LNCaP clone FGC (cell line): ENCODE data around the gene TMEM130.

Experiments used
- DNase-seq: peaks from one replicate; pipeline ENCODE4 v3.0.0-alpha.2; 2011; ENCODE audit warnings: low read depth
- H3K4me3 ChIP-seq: 2 replicates; pipeline ENCODE4 v1.5.1; 2011; ENCODE audit warnings: mild to moderate bottlenecking, low read depth, low read length, control low read depth
- CTCF ChIP-seq: IDR thresholded peaks from 2 replicates; pipeline ENCODE4 v1.5.1; 2012; ENCODE audit warnings: mild to moderate bottlenecking; ENCODE audit not compliant: control insufficient read depth, insufficient read depth; ENCODE audit errors: extremely low read depth

The TMEM130 gene

GRCh38 chr7:98802781-98803110 lies 67.1 kb downstream of the TMEM130 start:
- no peak for TF ChIP-seq CTCF
- DNase-seq, result no peak
- H3K4me3 ChIP-seq, result no peak overlapping the region

GRCh38 chr7:98802088-98802780 lies 67.6 kb downstream of the TMEM130 start:
- no peak for TF ChIP-seq CTCF
- no peak for DNase-seq
- H3K4me3 ChIP-seq, result no peak overlapping the region

GRCh38 chr7:98800996-98801395 lies 68.8 kb downstream of the TMEM130 start:
- no peak for TF ChIP-seq CTCF

GRCh38 chr7:98797150-98797549 lies 72.7 kb downstream of the TMEM130 start:
- DNase-seq, result no peak
- H3K4me3 ChIP-seq, result no peak overlapping the region
- TF ChIP-seq CTCF, result no peak

More at GRCh38 chr7:98800996-98801395, 68.8 kb downstream of the TMEM130 start:
- DNase-seq, result no peak
- no peak overlapping the region for H3K4me3 ChIP-seq
